T-helper 1 cell treated with Interleukin-12 subunit alpha and Interleukin-12 subunit beta and Interleukin-4 antibody, amounts not matched to agents 30 ng/mL and 1 ng/mL, for 36 hours (primary cell): Measurements from ENCODE around the gene DCLK2. TPM values are rescaled to one million over a fixed set of nuclear protein-coding genes. Genes with fewer than 3 reads are reported as not detected.

Experiments
- intact Hi-C: fragments of 100-400 bp; cut with micrococcal nuclease; formaldehyde crosslinking; loops from one replicate; pipeline ENCODE4 v1.15.1; 2024
- total RNA-seq: library from RNA; stranded (reverse); gene quantifications from 2 replicates; pipeline ENCODE4 v1.2.3, GENCODE V29; 2022

DCLK2 gene
- total RNA-seq, 1 donor from 2014 or later = 0.15 TPM

GRCh38 chr4:150256841-150257730 is 178.8 kb downstream of the DCLK2 start:
- intact Hi-C loops = no loop called here

- intact Hi-C loops = no loop called here
Observed at GRCh38 chr4:150258569-150258968, 180.3 kb downstream of the DCLK2 start.

- intact Hi-C loops = no loop called here
Observed at GRCh38 chr4:150259861-150260567, 181.8 kb downstream of the DCLK2 start.

GRCh38 chr4:150261571-150261970 is 183.3 kb downstream of the DCLK2 start:
- intact Hi-C loops = no loop called here

- intact Hi-C loops = no loop called here
Observed at GRCh38 chr4:150262611-150263010, 184.4 kb downstream of the DCLK2 start.

GRCh38 chr4:150264595-150265161 is 186.4 kb downstream of the DCLK2 start:
- intact Hi-C loops = no loop called here

GRCh38 chr4:150265806-150266205 is 187.6 kb downstream of the DCLK2 start:
- intact Hi-C loops = no loop called here

GRCh38 chr4:150268444-150268843 is 190.2 kb downstream of the DCLK2 start:
- intact Hi-C loops = no loop called here

GRCh38 chr4:150278206-150278605 is 200.0 kb downstream of the DCLK2 start:
- intact Hi-C loops = no loop called here

GRCh38 chr4:150280081-150280895 is 202.0 kb downstream of the DCLK2 start:
- intact Hi-C loops = no loop called here

- intact Hi-C loops = no loop called here
Observed at GRCh38 chr4:150280975-150281374, 202.7 kb downstream of the DCLK2 start.

GRCh38 chr4:150283689-150284088 is 205.4 kb downstream of the DCLK2 start:
- intact Hi-C loops = no loop called here

GRCh38 chr4:150286656-150287055 is 208.4 kb downstream of the DCLK2 start:
- intact Hi-C loops = no loop called here

GRCh38 chr4:150289198-150289597 is 211.0 kb downstream of the DCLK2 start:
- intact Hi-C loops = no loop called here

GRCh38 chr4:150289881-150290280 is 211.6 kb downstream of the DCLK2 start:
- intact Hi-C loops = no loop called here

GRCh38 chr4:150297861-150298474 is 219.7 kb downstream of the DCLK2 start:
- intact Hi-C loops = loop anchor here (1.0 to 5.0 kb wide), 3 partner anchors 316 to 662 kb away; no protein-coding TSS in a partner anchor

- intact Hi-C loops = loop anchor here (5.0 kb wide), 1 partner anchor 318 kb away; no protein-coding TSS in a partner anchor
Observed at GRCh38 chr4:150299816-150300215, 221.6 kb downstream of the DCLK2 start.

GRCh38 chr4:150302553-150302952 is 224.3 kb downstream of the DCLK2 start:
- intact Hi-C loops = no loop called here

GRCh38 chr4:150305995-150306394 is 227.8 kb downstream of the DCLK2 start:
- intact Hi-C loops = no loop called here

- intact Hi-C loops = no loop called here
Observed at GRCh38 chr4:150306719-150307118, 228.5 kb downstream of the DCLK2 start.
